K562 (cell line): ENCODE measurements around the gene ARHGAP12.

Experiments
- CREB1 ChIP-seq, 2 experiments: sonication (generic) in 1 of 2; formaldehyde crosslinking in 1 of 2; IDR thresholded peaks; 2 replicates each; pipeline versions ENCODE4 v1.6.1 to v1.8.0; 2012 to 2022; ENCODE audit warnings: inconsistent platforms in 1 of 2, mild to moderate bottlenecking in 1 of 2, missing genetic modification reagents in 1 of 2, moderate library complexity in 1 of 2
- E2F4 ChIP-seq: sonication (generic); formaldehyde crosslinking; IDR thresholded peaks from 2 replicates; pipeline ENCODE4 v1.8.0; 2022; ENCODE audit warnings: mild to moderate bottlenecking, low read depth, missing genetic modification reagents
- GTF3C2 ChIP-seq: IDR thresholded peaks from 3 replicates; pipeline ENCODE4 v1.6.1; 2011; ENCODE audit warnings: borderline replicate concordance, mild to moderate bottlenecking, moderate library complexity; ENCODE audit not compliant: insufficient read length; ENCODE audit errors: extremely low read depth
- HCFC1 ChIP-seq: IDR thresholded peaks from 2 replicates; pipeline ENCODE4 v1.6.1; 2012; ENCODE audit warnings: low read depth, low read length, improper control_type of control experiment
- MXI1 ChIP-seq: IDR thresholded peaks from 2 replicates; pipeline ENCODE4 v1.6.1; 2011; ENCODE audit warnings: low read depth, mild to moderate bottlenecking, improper control_type of control experiment, low read length
- RERE ChIP-seq: sonication (generic); formaldehyde crosslinking; IDR thresholded peaks from 2 replicates; pipeline ENCODE4 v1.8.0; 2023; ENCODE audit warnings: missing genetic modification reagents, mild to moderate bottlenecking, borderline replicate concordance
- SMARCB1 ChIP-seq: IDR thresholded peaks from 2 replicates; pipeline ENCODE4 v1.6.1; 2011; ENCODE audit warnings: improper control_type of control experiment, low read depth; ENCODE audit not compliant: insufficient read length
- SMC3 ChIP-seq: conservative IDR thresholded peaks from 2 replicates; pipeline ENCODE4 v1.6.1; 2011; ENCODE audit warnings: low read depth, low read length, improper control_type of control experiment; ENCODE audit not compliant: insufficient read depth
- ZFP30 ChIP-seq: fragments of 250-450 bp; sonication (Bioruptor Pico); IDR thresholded peaks from 2 replicates; pipeline ENCODE4 v1.8.0; 2022; ENCODE audit warnings: moderate library complexity, mild to moderate bottlenecking, inconsistent platforms, borderline replicate concordance
- ZNF121 ChIP-seq: sonication (generic); formaldehyde crosslinking; conservative IDR thresholded peaks from 2 replicates; pipeline ENCODE4 v1.8.0; 2022; ENCODE audit warnings: missing genetic modification reagents
- TF ChIP-seq, protein P1 (sequence below), 3 experiments: IDR thresholded peaks in 2 of 3; conservative IDR thresholded peaks in 1 of 3; 2 replicates each; pipeline ENCODE4 v1.5.1; 2011 to 2012; ENCODE audit warnings: low read length in 3 of 3, mild to moderate bottlenecking in 3 of 3, control low read depth in 2 of 3, improper control_type of control experiment in 1 of 3, inconsistent platforms in 1 of 3, low read depth in 1 of 3, mixed read lengths in 1 of 3, moderate library complexity in 1 of 3; ENCODE audit not compliant: insufficient read depth in 2 of 3
- TF ChIP-seq, protein P2 (sequence below), 2 experiments: fragments of 450-650 bp; conservative IDR thresholded peaks; 2 replicates each; pipeline ENCODE4 v1.6.1; 2017; ENCODE audit warnings: mild to moderate bottlenecking in 2 of 2, moderate library complexity in 2 of 2
- TF ChIP-seq, protein P3 (sequence below): fragments of 450-650 bp; IDR thresholded peaks from 2 replicates; pipeline ENCODE4 v1.6.1; 2017; ENCODE audit warnings: antibody characterized with exemption
- TF ChIP-seq, protein P4 (sequence below): fragments of 250-450 bp; sonication (Bioruptor Pico); IDR thresholded peaks from 2 replicates; pipeline ENCODE4 v1.4.0; 2020; ENCODE audit warnings: mild to moderate bottlenecking, moderate library complexity

DNA sequence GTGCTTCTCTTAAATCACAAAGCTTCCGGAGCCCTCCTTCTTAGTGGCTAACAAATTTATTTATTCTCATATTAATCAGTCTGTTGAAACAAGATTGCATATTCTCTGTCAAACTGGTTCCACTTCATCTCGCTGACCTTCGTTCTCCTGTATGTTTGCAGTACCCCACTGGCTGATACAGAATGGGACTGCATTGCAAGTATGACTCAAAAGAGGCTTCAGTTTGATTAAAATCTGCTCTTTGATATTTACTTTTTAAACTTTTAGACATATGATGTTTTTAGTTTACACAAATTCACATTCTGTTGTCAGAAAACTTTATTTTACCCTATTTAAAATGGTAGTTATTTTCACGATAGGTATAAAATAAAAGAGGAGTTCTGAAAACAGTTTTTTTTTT, 14.3 kb upstream of the ARHGAP12 start:
- TF ChIP-seq, protein P1, sequence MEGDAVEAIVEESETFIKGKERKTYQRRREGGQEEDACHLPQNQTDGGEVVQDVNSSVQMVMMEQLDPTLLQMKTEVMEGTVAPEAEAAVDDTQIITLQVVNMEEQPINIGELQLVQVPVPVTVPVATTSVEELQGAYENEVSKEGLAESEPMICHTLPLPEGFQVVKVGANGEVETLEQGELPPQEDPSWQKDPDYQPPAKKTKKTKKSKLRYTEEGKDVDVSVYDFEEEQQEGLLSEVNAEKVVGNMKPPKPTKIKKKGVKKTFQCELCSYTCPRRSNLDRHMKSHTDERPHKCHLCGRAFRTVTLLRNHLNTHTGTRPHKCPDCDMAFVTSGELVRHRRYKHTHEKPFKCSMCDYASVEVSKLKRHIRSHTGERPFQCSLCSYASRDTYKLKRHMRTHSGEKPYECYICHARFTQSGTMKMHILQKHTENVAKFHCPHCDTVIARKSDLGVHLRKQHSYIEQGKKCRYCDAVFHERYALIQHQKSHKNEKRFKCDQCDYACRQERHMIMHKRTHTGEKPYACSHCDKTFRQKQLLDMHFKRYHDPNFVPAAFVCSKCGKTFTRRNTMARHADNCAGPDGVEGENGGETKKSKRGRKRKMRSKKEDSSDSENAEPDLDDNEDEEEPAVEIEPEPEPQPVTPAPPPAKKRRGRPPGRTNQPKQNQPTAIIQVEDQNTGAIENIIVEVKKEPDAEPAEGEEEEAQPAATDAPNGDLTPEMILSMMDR (IDR thresholded peaks at IDR 0.05 in 2 of 3, conservative IDR thresholded peaks at IDR 0.05 in 1 of 3; ENCODE audit: insufficient read depth in 2 of 3, low read depth in 1 of 3, low read length in 3 of 3), result no peak
- TF ChIP-seq RERE (CRISPR knock-in tag), result no peak
- TF ChIP-seq SMARCB1, result no peak
- no peak for TF ChIP-seq ZNF121 (CRISPR knock-in tag)
- TF ChIP-seq, protein P2, sequence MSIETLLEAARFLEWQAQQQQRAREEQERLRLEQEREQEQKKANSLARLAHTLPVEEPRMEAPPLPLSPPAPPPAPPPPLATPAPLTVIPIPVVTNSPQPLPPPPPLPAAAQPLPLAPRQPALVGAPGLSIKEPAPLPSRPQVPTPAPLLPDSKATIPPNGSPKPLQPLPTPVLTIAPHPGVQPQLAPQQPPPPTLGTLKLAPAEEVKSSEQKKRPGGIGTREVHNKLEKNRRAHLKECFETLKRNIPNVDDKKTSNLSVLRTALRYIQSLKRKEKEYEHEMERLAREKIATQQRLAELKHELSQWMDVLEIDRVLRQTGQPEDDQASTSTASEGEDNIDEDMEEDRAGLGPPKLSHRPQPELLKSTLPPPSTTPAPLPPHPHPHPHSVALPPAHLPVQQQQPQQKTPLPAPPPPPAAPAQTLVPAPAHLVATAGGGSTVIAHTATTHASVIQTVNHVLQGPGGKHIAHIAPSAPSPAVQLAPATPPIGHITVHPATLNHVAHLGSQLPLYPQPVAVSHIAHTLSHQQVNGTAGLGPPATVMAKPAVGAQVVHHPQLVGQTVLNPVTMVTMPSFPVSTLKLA (conservative IDR thresholded peaks at IDR 0.05), result no peak
- no peak for TF ChIP-seq HCFC1
- TF ChIP-seq CREB1 (IDR thresholded peaks at IDR 0.05), result no peak
- no peak for TF ChIP-seq CREB1 (CRISPR knock-in tag; IDR thresholded peaks at IDR 0.05)
- TF ChIP-seq, protein P3, sequence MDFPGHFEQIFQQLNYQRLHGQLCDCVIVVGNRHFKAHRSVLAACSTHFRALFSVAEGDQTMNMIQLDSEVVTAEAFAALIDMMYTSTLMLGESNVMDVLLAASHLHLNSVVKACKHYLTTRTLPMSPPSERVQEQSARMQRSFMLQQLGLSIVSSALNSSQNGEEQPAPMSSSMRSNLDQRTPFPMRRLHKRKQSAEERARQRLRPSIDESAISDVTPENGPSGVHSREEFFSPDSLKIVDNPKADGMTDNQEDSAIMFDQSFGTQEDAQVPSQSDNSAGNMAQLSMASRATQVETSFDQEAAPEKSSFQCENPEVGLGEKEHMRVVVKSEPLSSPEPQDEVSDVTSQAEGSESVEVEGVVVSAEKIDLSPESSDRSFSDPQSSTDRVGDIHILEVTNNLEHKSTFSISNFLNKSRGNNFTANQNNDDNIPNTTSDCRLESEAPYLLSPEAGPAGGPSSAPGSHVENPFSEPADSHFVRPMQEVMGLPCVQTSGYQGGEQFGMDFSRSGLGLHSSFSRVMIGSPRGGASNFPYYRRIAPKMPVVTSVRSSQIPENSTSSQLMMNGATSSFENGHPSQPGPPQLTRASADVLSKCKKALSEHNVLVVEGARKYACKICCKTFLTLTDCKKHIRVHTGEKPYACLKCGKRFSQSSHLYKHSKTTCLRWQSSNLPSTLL, result no peak
- TF ChIP-seq SMC3, result no peak
- no peak for TF ChIP-seq GTF3C2
- TF ChIP-seq, protein P4, sequence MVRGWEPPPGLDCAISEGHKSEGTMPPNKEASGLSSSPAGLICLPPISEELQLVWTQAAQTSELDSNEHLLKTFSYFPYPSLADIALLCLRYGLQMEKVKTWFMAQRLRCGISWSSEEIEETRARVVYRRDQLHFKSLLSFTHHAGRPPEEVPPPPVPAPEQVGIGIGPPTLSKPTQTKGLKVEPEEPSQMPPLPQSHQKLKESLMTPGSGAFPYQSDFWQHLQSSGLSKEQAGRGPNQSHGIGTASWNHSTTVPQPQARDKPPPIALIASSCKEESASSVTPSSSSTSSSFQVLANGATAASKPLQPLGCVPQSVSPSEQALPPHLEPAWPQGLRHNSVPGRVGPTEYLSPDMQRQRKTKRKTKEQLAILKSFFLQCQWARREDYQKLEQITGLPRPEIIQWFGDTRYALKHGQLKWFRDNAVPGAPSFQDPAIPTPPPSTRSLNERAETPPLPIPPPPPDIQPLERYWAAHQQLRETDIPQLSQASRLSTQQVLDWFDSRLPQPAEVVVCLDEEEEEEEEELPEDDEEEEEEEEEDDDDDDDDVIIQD (CRISPR knock-in tag), result no peak
- TF ChIP-seq E2F4 (CRISPR knock-in tag), result no peak
- no peak for TF ChIP-seq ZFP30 (CRISPR knock-in tag)
- TF ChIP-seq MXI1, result no peak
